A549 (cell line): ENCODE measurements around the gene SLC34A1.

Experiments
- CBX8 ChIP-seq: fragments of 200-600 bp; sonication (generic); IDR thresholded peaks from 2 replicates; pipeline ENCODE4 v1.6.1; 2016
- TF ChIP-seq, protein P1 (sequence below): IDR thresholded peaks from 2 replicates; pipeline ENCODE4 v1.6.1; 2012
- TF ChIP-seq, protein P2 (sequence below): fragments of >200 bp; sonication (Bioruptor Twin); formaldehyde crosslinking; IDR thresholded peaks from 3 replicates; pipeline ENCODE4 v1.5.1; 2016

DNA sequence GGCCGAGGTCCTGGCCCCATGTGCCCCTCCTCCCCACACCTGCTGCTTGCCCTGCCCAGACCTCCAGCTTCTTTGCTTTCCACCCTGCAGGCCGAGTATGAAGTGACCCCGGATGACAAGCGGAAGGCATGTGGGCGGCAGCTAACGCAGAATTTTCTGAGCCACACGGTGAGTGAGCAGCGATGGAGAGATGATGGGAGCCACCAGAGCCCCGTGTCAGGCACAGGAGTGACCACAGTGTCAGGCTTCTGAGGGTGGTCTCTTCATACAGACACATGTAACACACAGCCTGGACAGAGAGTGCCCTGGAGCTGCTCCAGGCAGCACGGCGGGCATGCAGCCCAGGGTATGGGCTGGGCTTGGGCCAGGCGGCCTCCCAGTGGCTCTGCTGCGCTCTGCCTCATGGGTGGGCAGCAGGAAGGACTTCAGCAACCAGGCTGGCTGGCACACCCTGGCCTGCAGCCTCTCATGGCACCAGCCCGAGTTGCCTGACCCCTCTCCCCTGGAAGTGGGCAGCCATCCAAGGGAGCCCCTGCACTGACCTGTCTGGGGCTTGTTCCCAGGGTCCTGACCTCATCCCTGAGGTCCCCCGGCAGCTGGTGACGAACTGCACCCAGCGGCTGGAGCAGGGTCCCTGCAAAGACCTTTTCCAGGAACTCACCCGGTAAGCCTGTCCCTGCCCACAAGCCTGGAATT is 48.1 kb downstream of the SLC34A1 start:
- TF ChIP-seq, protein P1, sequence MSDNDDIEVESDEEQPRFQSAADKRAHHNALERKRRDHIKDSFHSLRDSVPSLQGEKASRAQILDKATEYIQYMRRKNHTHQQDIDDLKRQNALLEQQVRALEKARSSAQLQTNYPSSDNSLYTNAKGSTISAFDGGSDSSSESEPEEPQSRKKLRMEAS, result no peak
- TF ChIP-seq, protein P2, sequence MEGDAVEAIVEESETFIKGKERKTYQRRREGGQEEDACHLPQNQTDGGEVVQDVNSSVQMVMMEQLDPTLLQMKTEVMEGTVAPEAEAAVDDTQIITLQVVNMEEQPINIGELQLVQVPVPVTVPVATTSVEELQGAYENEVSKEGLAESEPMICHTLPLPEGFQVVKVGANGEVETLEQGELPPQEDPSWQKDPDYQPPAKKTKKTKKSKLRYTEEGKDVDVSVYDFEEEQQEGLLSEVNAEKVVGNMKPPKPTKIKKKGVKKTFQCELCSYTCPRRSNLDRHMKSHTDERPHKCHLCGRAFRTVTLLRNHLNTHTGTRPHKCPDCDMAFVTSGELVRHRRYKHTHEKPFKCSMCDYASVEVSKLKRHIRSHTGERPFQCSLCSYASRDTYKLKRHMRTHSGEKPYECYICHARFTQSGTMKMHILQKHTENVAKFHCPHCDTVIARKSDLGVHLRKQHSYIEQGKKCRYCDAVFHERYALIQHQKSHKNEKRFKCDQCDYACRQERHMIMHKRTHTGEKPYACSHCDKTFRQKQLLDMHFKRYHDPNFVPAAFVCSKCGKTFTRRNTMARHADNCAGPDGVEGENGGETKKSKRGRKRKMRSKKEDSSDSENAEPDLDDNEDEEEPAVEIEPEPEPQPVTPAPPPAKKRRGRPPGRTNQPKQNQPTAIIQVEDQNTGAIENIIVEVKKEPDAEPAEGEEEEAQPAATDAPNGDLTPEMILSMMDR, result no peak
- TF ChIP-seq CBX8, result no peak
